DOHH2 (cell line): Measurements from ENCODE around the gene SHISA4.

ENCODE experiments used
- CTCF ChIP-seq: fragments of 200-600 bp; sonication (generic); IDR thresholded peaks from one replicate; pipeline ENCODE4 v1.5.1; 2014; ENCODE audit warnings: antibody characterized with exemption, mild to moderate bottlenecking, low read depth, low read length; ENCODE audit not compliant: poor library complexity, severe bottlenecking
- EZH2phosphoT487 ChIP-seq: fragments of 200-600 bp; sonication (generic); IDR thresholded peaks from 2 replicates; pipeline ENCODE4 v1.6.1; 2017; ENCODE audit warnings: borderline replicate concordance, mild to moderate bottlenecking, antibody characterized with exemption, low read length, moderate library complexity, mixed read lengths

GRCh38 chr1:201890806-201891450 is 2.2 kb downstream of the SHISA4 start:
- TF ChIP-seq EZH2phosphoT487 = no peak
- TF ChIP-seq CTCF = no peak
